Mesodermal cell (in vitro differentiated cells): Measurements from ENCODE around the gene CEBPA.

Experiments
- H3K27ac ChIP-seq: 2 replicates; pipeline ENCODE4 v1.7.0; 2013; ENCODE audit warnings: mild to moderate bottlenecking, low read depth, low read length, moderate library complexity; ENCODE audit not compliant: severe bottlenecking
- H3K36me3 ChIP-seq: 2 replicates; pipeline ENCODE4 v1.7.1; 2013; ENCODE audit warnings: mild to moderate bottlenecking, low read length, moderate library complexity; ENCODE audit not compliant: control insufficient read depth, insufficient read depth
- H3K4me1 ChIP-seq: one replicate; pipeline ENCODE4 v1.7.1; 2013; ENCODE audit warnings: mild to moderate bottlenecking, low read length; ENCODE audit not compliant: insufficient read depth, control insufficient read depth, poor library complexity, severe bottlenecking
- H3K4me3 ChIP-seq: 2 replicates; pipeline ENCODE4 v1.7.0; 2013; ENCODE audit warnings: low read length, control low read depth, mild to moderate bottlenecking; ENCODE audit not compliant: insufficient read depth, poor library complexity, severe bottlenecking; ENCODE audit errors: extremely low read depth
- H3K9me3 ChIP-seq: 2 replicates; pipeline ENCODE4 v1.7.1; 2013; ENCODE audit warnings: mild to moderate bottlenecking, low read length, moderate library complexity; ENCODE audit not compliant: control insufficient read depth
- WGBS, 2 experiments: methylation state at CpG; one replicate each; pipeline ENCODE4 v1.1.5; 2013; ENCODE audit warnings: missing lambda C conversion rate in 2 of 2; ENCODE audit not compliant: insufficient coverage in 2 of 2; 5-methylcytosine and 5-hydroxymethylcytosine counted together

The CEBPA gene

GRCh38 chr19:33284756-33285155, 17.6 kb downstream of the CEBPA start:
- WGBS, 2 experiments = 76 to 82% methylated on average over 4 to 5 of the region's 7 CpGs
- no peaks in the 10 kb centered on the region for H3K4me1 ChIP-seq
- H3K36me3 ChIP-seq = no peaks in the 10 kb centered on the region
- H3K9me3 ChIP-seq = peaks cover 9% of the 10 kb centered on the region
- no peak overlapping the region for H3K27ac ChIP-seq
- H3K4me3 ChIP-seq = no peak overlapping the region

- H3K4me1 ChIP-seq = no peaks in the 10 kb centered on the region
- H3K4me3 ChIP-seq = no peak overlapping the region
- no peaks in the 10 kb centered on the region for H3K36me3 ChIP-seq
- 94 to 95% methylated on average over 8 to 12 of the region's 12 CpGs for WGBS, 2 experiments
- H3K9me3 ChIP-seq = peaks cover 9% of the 10 kb centered on the region
- H3K27ac ChIP-seq = no peak overlapping the region
Observed at GRCh38 chr19:33284146-33284643, 18.1 kb downstream of the CEBPA start.

GRCh38 chr19:33283589-33283988, 18.7 kb downstream of the CEBPA start:
- H3K27ac ChIP-seq = no peak overlapping the region
- H3K36me3 ChIP-seq = no peaks in the 10 kb centered on the region
- 93 to 100% methylated on average over 4 to 5 of the region's 6 CpGs for WGBS, 2 experiments
- H3K4me1 ChIP-seq = no peaks in the 10 kb centered on the region
- H3K4me3 ChIP-seq = no peak overlapping the region
- peaks cover 9% of the 10 kb centered on the region for H3K9me3 ChIP-seq

- 90 to 92% methylated on average over 9 to 10 of the region's 14 CpGs for WGBS, 2 experiments
- H3K36me3 ChIP-seq = no peaks in the 10 kb centered on the region
- H3K4me3 ChIP-seq = no peak overlapping the region
- no peaks in the 10 kb centered on the region for H3K4me1 ChIP-seq
- H3K27ac ChIP-seq = no peak overlapping the region
- H3K9me3 ChIP-seq = no peaks in the 10 kb centered on the region
Observed at GRCh38 chr19:33282036-33282671, 20.2 kb downstream of the CEBPA start.

- H3K27ac ChIP-seq = no peak overlapping the region
- 92% methylated on average over 16 to 21 of the region's 22 CpGs for WGBS, 2 experiments
- H3K4me3 ChIP-seq = no peak overlapping the region
- H3K4me1 ChIP-seq = no peaks in the 10 kb centered on the region
- no peaks in the 10 kb centered on the region for H3K36me3 ChIP-seq
- no peaks in the 10 kb centered on the region for H3K9me3 ChIP-seq
Observed at GRCh38 chr19:33281296-33281926, 20.9 kb downstream of the CEBPA start.

- no peak overlapping the region for H3K4me3 ChIP-seq
- no peaks in the 10 kb centered on the region for H3K9me3 ChIP-seq
- no peaks in the 10 kb centered on the region for H3K4me1 ChIP-seq
- H3K27ac ChIP-seq = no peak overlapping the region
- 90 to 93% methylated on average over 8 of the region's 8 CpGs for WGBS, 2 experiments
- no peaks in the 10 kb centered on the region for H3K36me3 ChIP-seq
Observed at GRCh38 chr19:33280351-33280921, 21.9 kb downstream of the CEBPA start.

GRCh38 chr19:33279430-33280350, 22.6 kb downstream of the CEBPA start:
- 93 to 95% methylated on average over 15 to 16 of the region's 17 CpGs for WGBS, 2 experiments
- no peak overlapping the region for H3K4me3 ChIP-seq
- peaks cover under 1% of the 10 kb centered on the region for H3K4me1 ChIP-seq
- no peak overlapping the region for H3K27ac ChIP-seq
- no peaks in the 10 kb centered on the region for H3K36me3 ChIP-seq
- no peaks in the 10 kb centered on the region for H3K9me3 ChIP-seq

- Histone ChIP-seq H3K4me3 (no peak overlapping the region), H3K4me1 (peaks cover 9% of the 10 kb centered on the region), H3K9me3 (no peaks in the 10 kb centered on the region), H3K27ac (no peak overlapping the region), H3K36me3 (no peaks in the 10 kb centered on the region)
- WGBS, 2 experiments = 55 to 84% methylated on average over 6 to 7 of the region's 9 CpGs
Observed at GRCh38 chr19:33278403-33279269, 23.7 kb downstream of the CEBPA start.

- Histone ChIP-seq H3K9me3 (no peaks in the 10 kb centered on the region), H3K4me3 (no peak overlapping the region), H3K4me1 (peaks cover 9% of the 10 kb centered on the region), H3K27ac (no peak overlapping the region), H3K36me3 (no peaks in the 10 kb centered on the region)
- 90 to 100% methylated on average over 2 to 4 of the region's 4 CpGs for WGBS, 2 experiments
Observed at GRCh38 chr19:33278023-33278402, 24.3 kb downstream of the CEBPA start.

GRCh38 chr19:33277434-33277833, 24.9 kb downstream of the CEBPA start:
- H3K36me3 ChIP-seq = no peaks in the 10 kb centered on the region
- no peak overlapping the region for H3K4me3 ChIP-seq
- 91 to 94% methylated on average over 8 to 11 of the region's 12 CpGs for WGBS, 2 experiments
- no peaks in the 10 kb centered on the region for H3K9me3 ChIP-seq
- no peak overlapping the region for H3K27ac ChIP-seq
- H3K4me1 ChIP-seq = peaks cover 9% of the 10 kb centered on the region
